ENCODE measurements around the gene AKAP13.
A peak's percentile ranks its signal among the peaks of the same experiment; 100 is the strongest.
"Not testable (repeated sequence)": the region's sequence is repeated elsewhere in the genome, so short reads cannot be mapped to it uniquely, and the experiment has no call there.

AKAP13 gene

GRCh38 chr15:85412956-85413854 lies 32.8 kb downstream of the AKAP13 start:
- peak; percentile 61 for DNase-seq (ENCODE audit: low read depth)

DNA sequence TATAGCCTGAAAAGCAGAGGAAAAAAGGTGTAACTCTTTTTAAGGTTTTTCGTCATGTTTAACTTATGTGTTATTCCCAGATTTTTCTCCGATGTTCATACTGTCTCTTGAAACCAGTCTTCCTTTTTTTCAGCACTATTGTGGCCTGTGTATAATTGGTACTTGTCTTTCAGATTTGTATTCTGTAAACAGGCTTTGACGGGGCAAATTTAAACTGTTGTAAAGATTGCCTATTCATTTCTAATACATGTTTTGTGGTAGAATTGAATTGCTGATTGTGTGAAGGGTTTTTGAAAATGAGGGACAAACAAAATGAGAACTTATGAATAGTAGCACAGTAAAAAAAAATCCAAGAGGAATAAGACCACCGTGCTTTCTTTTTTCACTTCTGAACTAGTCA lies 33.6 kb downstream of the AKAP13 start:
- DNase-seq (ENCODE audit: low read depth), result no peak

DNA sequence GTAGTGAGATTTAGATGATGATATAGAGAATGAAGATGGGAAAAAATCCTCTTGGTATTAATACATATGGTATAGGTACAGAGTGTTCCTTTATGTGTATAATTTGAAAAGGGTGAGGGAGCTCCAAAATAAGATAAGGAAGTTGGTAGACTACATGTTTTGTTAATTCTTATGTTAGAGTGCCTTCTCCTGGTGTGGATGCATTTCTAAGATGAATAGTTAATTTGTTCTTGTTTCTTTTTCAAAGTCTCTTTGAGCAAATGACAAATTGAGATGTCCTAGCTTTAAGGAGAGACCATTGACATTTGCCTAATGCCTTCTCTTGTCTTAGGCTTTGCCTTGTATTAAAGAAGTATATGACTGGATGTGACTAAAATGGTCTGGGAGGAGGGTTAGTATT lies 34.1 kb downstream of the AKAP13 start:
- no peak for DNase-seq (ENCODE audit: low read depth)

DNA sequence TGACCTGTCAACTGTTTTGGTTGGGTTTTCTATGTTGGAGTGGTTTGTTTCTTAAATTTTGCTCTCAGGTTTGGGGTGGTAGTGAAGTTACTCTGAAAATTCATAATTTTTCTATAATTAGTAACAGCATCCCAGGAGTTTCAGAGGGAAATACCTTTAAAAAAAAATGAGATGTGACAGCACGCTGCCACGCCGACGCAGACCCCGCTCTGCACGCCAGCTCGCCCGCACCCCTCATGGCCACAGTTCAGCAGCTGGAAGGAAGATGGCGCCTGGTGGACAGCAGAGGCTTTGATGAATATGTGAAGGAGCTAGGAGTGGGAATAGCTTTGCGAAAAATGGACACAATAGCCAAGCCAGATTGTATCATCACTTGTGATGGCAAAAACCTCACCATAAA lies 34.6 kb downstream of the AKAP13 start:
- DNase-seq (ENCODE audit: low read depth), result no peak

DNA sequence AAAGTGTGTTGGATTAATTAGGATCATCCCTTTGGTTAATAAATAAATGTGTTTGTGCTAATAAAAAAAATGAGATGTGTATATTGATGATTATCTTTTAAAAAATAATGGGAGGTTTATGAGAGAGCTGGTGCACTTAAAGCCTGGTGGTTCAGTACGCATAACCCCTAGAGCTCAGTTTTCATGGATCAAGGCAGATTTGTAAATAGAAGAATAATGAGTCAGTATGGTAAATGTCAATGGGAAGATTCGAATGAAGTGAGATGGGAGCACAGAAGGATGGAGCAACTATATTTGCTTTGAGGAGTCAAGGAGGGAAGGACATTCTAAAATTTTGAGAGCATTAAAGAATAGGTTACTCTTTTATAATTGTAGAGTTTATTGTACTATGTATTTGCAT lies 35.4 kb downstream of the AKAP13 start:
- no peak for DNase-seq (ENCODE audit: low read depth)

DNA sequence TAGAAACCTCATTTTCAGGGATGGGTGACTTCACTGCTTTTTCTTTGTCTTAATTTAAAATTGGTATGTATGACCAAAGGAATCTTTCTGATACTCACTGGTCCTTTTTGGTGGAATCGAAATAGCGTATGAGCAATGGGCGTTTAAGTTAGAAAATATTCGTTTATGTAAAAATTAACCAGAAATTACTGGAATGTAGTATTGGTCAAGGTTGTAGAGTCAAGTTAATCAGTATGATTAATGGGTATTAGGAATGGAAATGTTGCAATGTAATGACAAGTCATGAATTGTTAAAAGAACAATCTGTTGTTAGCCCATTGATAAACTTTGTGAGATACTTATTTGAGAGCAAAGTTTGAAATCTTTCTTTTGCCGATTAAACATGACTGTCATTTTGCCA lies 36.9 kb downstream of the AKAP13 start:
- no peak for DNase-seq (ENCODE audit: low read depth)

GRCh38 chr15:85419161-85419560 lies 38.8 kb downstream of the AKAP13 start:
- DNase-seq (ENCODE audit: low read depth), result no peak

GRCh38 chr15:85421116-85421925 lies 40.9 kb downstream of the AKAP13 start:
- no peak for DNase-seq (ENCODE audit: low read depth)

GRCh38 chr15:85422607-85423006 lies 42.2 kb downstream of the AKAP13 start:
- no peak for DNase-seq (ENCODE audit: low read depth)

- no peak for DNase-seq (ENCODE audit: low read depth)
Measured at GRCh38 chr15:85423256-85423655, 42.9 kb downstream of the AKAP13 start.

GRCh38 chr15:85424154-85424553 lies 43.8 kb downstream of the AKAP13 start:
- DNase-seq (ENCODE audit: low read depth), result no peak

GRCh38 chr15:85426481-85426880 lies 46.1 kb downstream of the AKAP13 start:
- DNase-seq (ENCODE audit: low read depth), result no peak

DNA sequence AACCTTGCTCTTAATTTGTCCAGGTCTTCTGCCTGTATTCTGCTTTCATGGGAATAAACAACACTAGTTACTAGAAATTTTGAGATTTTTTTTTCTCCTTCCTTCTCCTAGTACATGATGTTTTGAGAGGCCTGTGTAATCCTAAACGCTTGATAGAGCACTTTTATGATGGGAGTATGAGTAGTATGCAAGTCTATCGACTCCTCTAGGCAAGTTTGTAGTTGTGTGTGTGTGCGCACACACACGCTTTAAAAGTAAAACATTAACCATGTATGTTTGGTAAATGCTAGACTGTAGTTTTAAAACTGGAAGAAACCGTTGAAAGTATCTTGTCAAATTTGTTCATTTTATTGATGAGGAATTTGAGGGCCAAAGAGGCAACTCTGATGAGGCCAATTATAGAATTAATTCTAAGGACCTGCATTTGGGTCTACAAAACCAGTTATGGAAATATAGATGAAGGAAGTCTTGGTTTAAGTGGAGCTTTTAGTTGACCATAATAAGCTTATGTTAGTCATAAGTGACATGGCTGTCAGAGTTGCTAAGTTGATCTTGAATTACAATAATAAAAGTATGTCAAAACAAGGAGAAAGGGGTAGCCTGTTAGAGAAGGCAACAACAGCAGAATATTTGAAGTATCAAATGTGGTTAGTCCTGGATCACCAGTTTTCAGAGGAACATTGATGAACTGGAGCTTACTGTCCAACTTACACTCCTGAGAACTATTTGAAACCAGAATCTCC lies 47.1 kb downstream of the AKAP13 start:
- DNase-seq (ENCODE audit: low read depth), result no peak

GRCh38 chr15:85429522-85429921 lies 49.1 kb downstream of the AKAP13 start:
- no peak for DNase-seq (ENCODE audit: low read depth)

GRCh38 chr15:85430406-85431204 lies 50.2 kb downstream of the AKAP13 start:
- no peak for DNase-seq (ENCODE audit: low read depth)

GRCh38 chr15:85439996-85440395 lies 59.6 kb downstream of the AKAP13 start:
- no peak for DNase-seq (ENCODE audit: low read depth)

DNA sequence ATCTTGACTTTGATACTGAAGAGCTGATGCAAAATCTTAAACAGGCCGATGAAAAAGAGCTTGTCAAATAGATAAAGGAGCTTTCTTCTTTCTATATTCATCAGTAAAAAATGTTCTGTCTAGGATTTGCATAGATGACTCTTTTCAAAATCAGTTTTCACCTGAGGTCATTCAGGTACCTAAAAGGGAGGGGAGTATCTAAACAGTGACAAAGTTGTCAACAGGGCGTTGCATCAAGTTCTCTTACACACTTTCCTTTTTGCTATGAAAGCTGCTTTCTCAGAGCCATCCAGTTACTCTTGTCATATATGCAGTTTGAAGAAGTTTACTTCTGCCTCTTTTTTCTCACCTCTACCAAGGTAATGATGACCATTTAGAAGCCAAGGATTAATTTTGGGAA lies 60.0 kb downstream of the AKAP13 start:
- no peak for DNase-seq (ENCODE audit: low read depth)

GRCh38 chr15:85441854-85442253 lies 61.5 kb downstream of the AKAP13 start:
- not testable (repeated sequence) for DNase-seq (ENCODE audit: low read depth)

- DNase-seq (ENCODE audit: low read depth), result no peak
Measured at GRCh38 chr15:85443046-85443445, 62.6 kb downstream of the AKAP13 start.

DNA sequence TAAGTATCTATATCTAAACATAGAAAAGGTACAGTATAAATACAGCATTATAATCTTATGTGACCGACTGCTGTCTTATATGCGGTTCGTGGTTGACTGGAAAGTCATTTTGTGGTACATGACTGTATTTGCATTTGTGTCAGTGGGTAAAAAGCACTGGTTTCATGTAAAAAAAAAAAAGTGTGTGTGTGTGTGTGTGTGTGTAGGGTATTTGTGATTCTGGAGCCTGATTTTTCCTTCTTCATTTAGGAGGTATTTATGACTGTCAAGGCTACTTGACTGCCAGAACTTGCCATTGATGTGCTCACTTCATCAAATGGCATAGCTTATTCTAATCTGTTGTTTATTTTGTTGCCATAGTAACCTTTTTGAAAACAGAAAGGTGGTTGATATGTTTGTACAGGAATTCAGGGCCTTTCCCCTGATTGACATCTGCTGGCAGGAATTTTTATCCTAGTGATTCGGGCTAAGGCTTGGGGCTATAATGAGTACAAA lies 63.2 kb downstream of the AKAP13 start:
- no peak for DNase-seq (ENCODE audit: low read depth)

GRCh38 chr15:85444122-85444745 lies 63.8 kb downstream of the AKAP13 start:
- no peak for DNase-seq (ENCODE audit: low read depth)
